ENCODE measurements around the gene TES. TPM values are rescaled to one million over a fixed set of nuclear protein-coding genes. Genes with fewer than 3 reads are reported as not detected.

TES gene
- total RNA-seq, 2 experiments from 2014 or later = 134 to 140 TPM

- ChIA-PET POLR2A (interaction anchor here (2.5 kb wide), 1 partner anchor 48 kb away, joined by 9 read pairs; the partner anchor contains the start of gene TES), CTCF (interaction anchor here (0.7 to 3.7 kb wide), 18 partner anchors 8 to 533 kb away, joined by 3 to 21 read pairs (median 5); partner anchors contain the start of gene TES)
Observed at GRCh38 chr7:116259156-116259870, 49.0 kb downstream of the TES start.

GRCh38 chr7:116259871-116260440 lies 49.6 kb downstream of the TES start:
- Mint-ChIP-seq H3K27ac (no peak overlapping the region), H3K27me3 (peaks cover 12% of the 10 kb centered on the region), H3K9me3 (no peaks in the 10 kb centered on the region), H3K4me3 (no peak overlapping the region), H3K4me1 (peaks cover 10% of the 10 kb centered on the region), H3K36me3 (ENCODE audit: low read depth) (peaks cover 34% of the 10 kb centered on the region)
- ChIA-PET CTCF (interaction anchor here (0.7 to 3.7 kb wide), 11 partner anchors 10 to 532 kb away, joined by 3 to 21 read pairs (median 6); partner anchors contain the start of gene TES), POLR2A (interaction anchor here (2.5 kb wide), 1 partner anchor 49 kb away, joined by 9 read pairs; the partner anchor contains the start of gene TES)
- no peak for DNase-seq

More at GRCh38 chr7:116259156-116259870, 49.0 kb downstream of the TES start:
- Mint-ChIP-seq H3K4me3 (no peak overlapping the region), H3K9me3 (no peaks in the 10 kb centered on the region), H3K4me1 (peaks cover 11% of the 10 kb centered on the region), H3K36me3 (ENCODE audit: low read depth) (peaks cover 38% of the 10 kb centered on the region), H3K27me3 (peaks cover 5% of the 10 kb centered on the region), H3K27ac (no peak overlapping the region)
- DNase-seq = no peak

GRCh38 chr7:116261904-116262303 lies 51.6 kb downstream of the TES start:
- Mint-ChIP-seq H3K27ac (no peak overlapping the region), H3K4me3 (no peak overlapping the region), H3K4me1 (peaks cover 7% of the 10 kb centered on the region), H3K27me3 (peaks cover 31% of the 10 kb centered on the region), H3K36me3 (ENCODE audit: low read depth) (peaks cover 30% of the 10 kb centered on the region), H3K9me3 (no peaks in the 10 kb centered on the region)
- POLR2A ChIA-PET = no interaction called here
- CTCF ChIA-PET = no interaction called here
- no peak for DNase-seq

DNA sequence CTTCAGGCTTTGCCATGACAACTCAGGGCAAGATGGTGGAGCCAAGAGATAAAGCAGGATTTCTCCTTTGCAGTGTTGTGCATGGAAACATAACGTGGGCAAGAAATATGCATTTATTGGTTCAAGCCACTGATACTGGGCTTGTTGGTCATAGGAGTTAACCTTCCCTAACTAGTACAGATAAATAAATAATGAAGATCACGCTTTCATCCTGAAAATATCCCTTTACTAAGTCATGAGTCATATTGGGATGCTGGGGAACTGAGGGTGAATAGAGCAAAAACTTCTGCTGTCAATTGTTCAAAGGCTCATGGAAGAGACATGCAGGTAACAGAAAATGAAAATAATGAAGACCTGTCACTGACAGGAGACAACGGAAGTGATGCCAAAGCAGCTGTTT lies 55.5 kb downstream of the TES start:
- H3K9me3 Mint-ChIP-seq = no peaks in the 10 kb centered on the region
- DNase-seq = no peak

DNA sequence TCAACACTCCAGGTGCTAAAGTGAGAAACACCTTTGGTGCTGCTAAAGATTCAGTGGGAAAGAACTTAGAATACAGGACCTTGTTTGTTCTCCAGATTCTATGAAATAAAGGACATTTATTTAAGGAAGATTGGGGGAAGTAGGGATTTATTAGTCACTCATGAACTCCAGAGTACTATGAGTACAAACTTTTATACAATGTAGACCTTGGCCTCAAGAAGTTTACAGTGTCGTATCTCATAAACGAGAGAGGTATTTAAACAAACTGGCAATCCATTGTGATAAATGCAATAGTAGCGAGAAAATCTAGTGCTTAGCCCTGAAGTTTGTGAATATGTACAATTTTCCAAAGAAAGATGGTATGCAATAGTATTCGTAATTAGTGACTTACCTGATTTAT lies 59.1 kb downstream of the TES start:
- Mint-ChIP-seq H3K36me3 (ENCODE audit: low read depth) (no peaks in the 10 kb centered on the region), H3K4me1 (peaks cover 2% of the 10 kb centered on the region), H3K27ac (no peak overlapping the region), H3K9me3 (no peaks in the 10 kb centered on the region), H3K27me3 (peaks cover 46% of the 10 kb centered on the region), H3K4me3 (no peak overlapping the region)
- DNase-seq = no peak
- ChIA-PET POLR2A (interaction anchor here (0.7 kb wide), 1 partner anchor 18 kb away, joined by 3 read pairs; no protein-coding TSS in a partner anchor), CTCF (no interaction called here)

More for the DNA sequence above, 55.5 kb downstream of the TES start:
- POLR2A ChIA-PET = no interaction called here
- Mint-ChIP-seq H3K4me1 (peaks cover 5% of the 10 kb centered on the region), H3K4me3 (no peak overlapping the region), H3K27me3 (peaks cover 39% of the 10 kb centered on the region), H3K36me3 (ENCODE audit: low read depth) (no peaks in the 10 kb centered on the region), H3K27ac (no peak overlapping the region)
- CTCF ChIA-PET = no interaction called here

DNA sequence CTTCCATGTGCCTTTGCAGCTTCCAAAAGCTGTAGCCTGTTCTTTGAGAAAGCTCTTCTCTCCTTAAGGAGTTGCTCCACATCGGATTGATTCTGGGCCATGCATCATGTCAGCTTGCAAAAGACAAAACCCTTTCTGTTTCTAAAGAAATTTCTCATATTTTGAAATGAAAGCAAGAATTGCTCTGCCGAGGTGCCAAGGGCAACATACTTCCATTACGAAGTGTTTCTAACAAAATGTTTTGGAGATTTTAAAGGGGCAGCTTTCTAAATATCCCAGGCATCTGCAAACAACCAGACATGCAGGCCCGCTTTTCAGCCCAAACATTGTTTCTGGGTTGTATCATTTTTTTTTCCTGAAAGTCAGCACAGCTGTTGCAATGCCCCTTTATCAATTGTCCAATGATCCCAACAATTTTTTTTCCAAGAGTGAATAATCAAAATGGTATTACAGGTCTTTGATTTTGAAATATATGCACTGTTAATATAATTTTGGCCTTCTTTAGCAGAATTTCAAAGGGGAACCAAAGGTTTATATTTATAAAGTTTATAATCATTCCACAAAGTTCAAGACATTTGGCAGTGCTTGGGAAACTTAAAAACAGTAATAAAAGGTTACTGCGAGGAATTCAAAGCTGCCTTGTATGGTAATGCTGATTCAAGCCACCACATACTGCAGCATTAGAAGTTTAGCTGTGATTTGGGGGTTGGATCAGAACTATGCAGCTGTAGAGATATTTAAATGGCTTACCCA lies 61.0 kb downstream of the TES start:
- Mint-ChIP-seq H3K36me3 (ENCODE audit: low read depth) (no peaks in the 10 kb centered on the region), H3K27me3 (peaks cover 39% of the 10 kb centered on the region), H3K27ac (no peak overlapping the region), H3K4me1 (peaks cover 2% of the 10 kb centered on the region), H3K4me3 (no peak overlapping the region), H3K9me3 (no peaks in the 10 kb centered on the region)
- ChIA-PET CTCF (no interaction called here), POLR2A (no interaction called here)
- DNase-seq = no peak

DNA sequence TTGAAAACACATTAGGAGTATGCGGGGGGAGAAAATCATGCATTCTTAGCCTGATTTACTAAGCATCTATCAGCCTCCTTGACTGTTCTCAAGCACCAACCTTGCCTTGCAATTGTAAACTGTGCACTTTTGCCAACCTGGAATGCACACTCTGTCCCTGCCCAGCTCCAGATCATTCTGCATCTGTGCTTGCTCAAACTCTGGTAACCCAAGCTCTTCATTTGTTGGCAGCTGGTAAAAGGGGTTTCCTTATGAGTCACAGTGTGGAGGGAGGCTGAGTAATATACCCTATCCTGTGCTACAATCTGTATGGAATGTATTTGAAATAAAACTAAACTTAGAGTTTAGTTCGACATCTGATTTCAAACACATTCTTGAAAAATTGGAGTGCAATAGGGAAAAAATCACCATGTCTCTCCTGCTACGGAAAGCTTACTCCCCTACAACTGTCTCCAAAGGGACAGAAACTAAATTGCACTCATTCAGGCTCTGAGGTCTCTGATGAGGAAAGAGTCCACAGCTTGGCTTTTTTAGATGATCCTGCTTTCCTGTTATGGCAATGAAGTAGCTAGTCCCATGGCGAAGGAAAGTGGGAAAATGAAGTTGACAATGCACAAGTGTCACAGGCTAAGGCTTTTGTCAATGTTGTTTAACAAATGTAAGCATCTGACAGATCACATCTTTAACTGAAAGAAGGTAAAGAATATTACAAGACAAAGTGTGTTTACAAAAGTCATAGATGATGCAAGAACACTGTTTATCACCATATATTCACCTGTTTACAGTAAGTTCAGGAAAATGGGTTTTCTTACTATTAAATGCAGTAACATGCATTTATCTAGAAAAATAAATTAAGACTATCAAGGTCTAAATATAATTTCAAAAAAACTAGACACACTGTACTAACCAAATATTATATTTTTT lies 61.9 kb downstream of the TES start:
- no peak for DNase-seq
- Mint-ChIP-seq H3K4me1 (peaks cover 2% of the 10 kb centered on the region), H3K36me3 (ENCODE audit: low read depth) (no peaks in the 10 kb centered on the region), H3K9me3 (no peaks in the 10 kb centered on the region), H3K27ac (no peak overlapping the region), H3K27me3 (peaks cover 40% of the 10 kb centered on the region), H3K4me3 (no peak overlapping the region)
- ChIA-PET POLR2A (no interaction called here), CTCF (interaction anchor here (1.2 kb wide), 1 partner anchor 14 kb away, joined by 3 read pairs; no protein-coding TSS in a partner anchor)

GRCh38 chr7:116273283-116273917 lies 63.1 kb downstream of the TES start:
- H3K36me3 Mint-ChIP-seq (ENCODE audit: low read depth) = no peaks in the 10 kb centered on the region
- H3K4me1 Mint-ChIP-seq = peaks cover 2% of the 10 kb centered on the region
- H3K27me3 Mint-ChIP-seq = peaks cover 42% of the 10 kb centered on the region
- H3K27ac Mint-ChIP-seq = no peak overlapping the region
- H3K9me3 Mint-ChIP-seq = no peaks in the 10 kb centered on the region
- ChIA-PET CTCF (interaction anchor here (1.2 kb wide), 1 partner anchor 15 kb away, joined by 3 read pairs; no protein-coding TSS in a partner anchor), POLR2A (no interaction called here)
- DNase-seq = no peak
- H3K4me3 Mint-ChIP-seq = no peak overlapping the region

DNA sequence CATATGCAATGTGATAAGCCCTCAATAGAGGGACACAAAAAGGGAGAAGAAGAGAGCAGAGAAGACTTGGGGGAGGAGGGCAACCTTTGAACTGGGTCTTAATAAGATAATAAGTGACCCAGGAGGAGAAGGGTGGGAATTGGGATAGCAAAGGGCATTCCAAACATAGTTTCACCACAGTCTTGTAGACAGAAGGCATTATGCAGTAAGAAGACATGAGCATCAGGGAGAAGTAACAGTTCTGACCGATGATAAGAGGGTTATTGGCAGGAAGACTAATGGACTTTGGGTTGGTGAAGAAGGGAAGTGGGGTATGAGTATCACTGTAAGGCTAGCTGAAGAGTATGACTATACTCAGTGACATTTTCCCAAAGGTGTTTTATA lies 63.6 kb downstream of the TES start:
- Mint-ChIP-seq H3K4me3 (no peak overlapping the region), H3K27me3 (peaks cover 40% of the 10 kb centered on the region)

DNA sequence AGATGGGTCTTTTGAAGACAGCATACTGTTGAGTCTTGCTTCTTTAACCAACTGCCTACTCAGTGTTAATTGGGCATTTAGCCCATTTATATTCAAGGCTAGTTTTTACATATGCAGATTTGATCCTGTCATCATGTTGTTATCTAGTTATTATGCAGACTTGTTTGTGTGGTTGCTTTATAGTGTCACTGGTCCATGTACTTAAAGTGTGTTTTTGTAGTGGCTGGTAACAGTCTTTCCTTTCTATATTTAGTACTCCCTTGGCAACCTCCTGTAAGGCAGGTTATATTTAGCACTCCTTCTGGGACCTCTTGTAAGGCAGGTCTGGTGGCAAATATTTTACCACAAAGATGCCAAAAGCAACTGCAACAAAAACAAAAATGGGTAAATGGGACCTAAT lies 66.7 kb downstream of the TES start:
- H3K4me1 Mint-ChIP-seq = peaks cover 1% of the 10 kb centered on the region
- no peaks in the 10 kb centered on the region for H3K9me3 Mint-ChIP-seq
- H3K27ac Mint-ChIP-seq = no peak overlapping the region
- ChIA-PET POLR2A (no interaction called here), CTCF (no interaction called here)
- H3K27me3 Mint-ChIP-seq = peaks cover 35% of the 10 kb centered on the region
- no peak overlapping the region for H3K4me3 Mint-ChIP-seq
- no peak for DNase-seq
- no peaks in the 10 kb centered on the region for H3K36me3 Mint-ChIP-seq (ENCODE audit: low read depth)

More for the DNA sequence above, 63.6 kb downstream of the TES start:
- Mint-ChIP-seq H3K27ac (no peak overlapping the region), H3K9me3 (no peaks in the 10 kb centered on the region), H3K4me1 (peaks cover 2% of the 10 kb centered on the region), H3K36me3 (ENCODE audit: low read depth) (no peaks in the 10 kb centered on the region)
- ChIA-PET POLR2A (no interaction called here), CTCF (interaction anchor here (0.7 kb wide), 1 partner anchor 57 kb away, joined by 3 read pairs; no protein-coding TSS in a partner anchor)
- no peak for DNase-seq

GRCh38 chr7:116279217-116279616 lies 68.9 kb downstream of the TES start:
- no peak for DNase-seq
- H3K27me3 Mint-ChIP-seq = peaks cover 30% of the 10 kb centered on the region
- H3K4me3 Mint-ChIP-seq = no peak overlapping the region
- H3K9me3 Mint-ChIP-seq = no peaks in the 10 kb centered on the region
- no peaks in the 10 kb centered on the region for H3K36me3 Mint-ChIP-seq (ENCODE audit: low read depth)
- no peak overlapping the region for H3K27ac Mint-ChIP-seq
- H3K4me1 Mint-ChIP-seq = peaks cover 1% of the 10 kb centered on the region
- POLR2A ChIA-PET = no interaction called here
- CTCF ChIA-PET = no interaction called here

DNA sequence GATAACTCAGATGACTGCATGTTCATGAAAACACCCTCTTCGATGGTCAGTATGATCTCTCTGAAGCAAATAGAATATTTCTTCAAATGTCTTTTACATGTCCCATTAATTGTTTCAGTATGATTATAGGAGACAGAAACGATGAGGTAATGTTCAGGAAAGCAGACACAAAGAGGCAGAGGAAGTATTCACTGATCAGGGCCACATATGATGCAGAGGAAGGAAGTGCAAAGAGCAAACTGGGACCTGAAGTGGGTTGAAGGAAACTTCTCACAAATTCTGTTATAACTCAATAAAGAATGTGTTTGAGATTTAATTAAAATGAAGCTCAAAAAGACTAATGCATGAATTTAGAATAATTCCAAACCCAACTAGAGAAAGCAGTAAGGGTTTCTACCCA lies 70.5 kb downstream of the TES start:
- ChIA-PET CTCF (no interaction called here), POLR2A (no interaction called here)
- Mint-ChIP-seq H3K9me3 (no peaks in the 10 kb centered on the region), H3K4me3 (no peak overlapping the region), H3K4me1 (peaks cover 1% of the 10 kb centered on the region), H3K27me3 (peaks cover 24% of the 10 kb centered on the region), H3K27ac (no peak overlapping the region), H3K36me3 (ENCODE audit: low read depth) (no peaks in the 10 kb centered on the region)
- DNase-seq = no peak

Data from activated CD4-positive, alpha-beta memory T cell treated with anti-CD3 and anti-CD28 coated beads, Interleukin-2, amount 10 ng/mL, durations not matched to agents 7 days and 5 days (primary cell).